SK-N-SH treated with all-trans-retinoic acid at 6 μM for 48 hours (cell line): ENCODE data around the gene SAMD4A.

Experiments
- ATAC-seq: fragments of 200-7000 bp; cut with Tn5 transposase; 3 replicates; pipeline ENCODE4 v1.9.1; 2020; ENCODE audit warnings: mild to moderate bottlenecking, moderate library complexity
- BACH2 ChIP-seq: fragments of 250-450 bp; sonication (Bioruptor Pico); IDR thresholded peaks from 2 replicates; pipeline ENCODE4 v1.9.0; 2021; ENCODE audit warnings: mild to moderate bottlenecking, borderline replicate concordance
- CSDC2 ChIP-seq: fragments of 250-450 bp; sonication (Bioruptor Pico); IDR thresholded peaks from 2 replicates; pipeline ENCODE4 v1.5.0; 2020; ENCODE audit warnings: mild to moderate bottlenecking, moderate library complexity
- ESRRG ChIP-seq: fragments of 250-450 bp; sonication (Bioruptor Pico); IDR thresholded peaks from 2 replicates; pipeline ENCODE4 v1.6.1; 2021; ENCODE audit warnings: mild to moderate bottlenecking
- GLIS3 ChIP-seq: fragments of 250-450 bp; sonication (Bioruptor Pico); IDR thresholded peaks from 2 replicates; pipeline ENCODE4 v1.5.0; 2020; ENCODE audit warnings: mild to moderate bottlenecking, moderate library complexity
- ISL1 ChIP-seq: fragments of 250-450 bp; sonication (Bioruptor Pico); IDR thresholded peaks from 2 replicates; pipeline ENCODE4 v2.1.2; 2022; ENCODE audit warnings: mild to moderate bottlenecking, moderate library complexity
- OSR1 ChIP-seq: fragments of 250-450 bp; sonication (Bioruptor Pico); IDR thresholded peaks from 2 replicates; pipeline ENCODE4 v1.8.0; 2022; ENCODE audit warnings: moderate library complexity, mild to moderate bottlenecking, inconsistent platforms
- PPARA ChIP-seq: fragments of 250-450 bp; sonication (Bioruptor Pico); IDR thresholded peaks from 2 replicates; pipeline ENCODE4 v1.5.0; 2020; ENCODE audit warnings: mild to moderate bottlenecking, borderline replicate concordance
- RARB ChIP-seq: fragments of 250-450 bp; sonication (Bioruptor Pico); IDR thresholded peaks from 2 replicates; pipeline ENCODE4 v1.8.0; 2021; ENCODE audit warnings: mild to moderate bottlenecking, moderate library complexity
- SNAI2 ChIP-seq: fragments of 250-450 bp; sonication (Bioruptor Pico); IDR thresholded peaks from 2 replicates; pipeline ENCODE4 v1.5.0; 2020; ENCODE audit warnings: mild to moderate bottlenecking, moderate library complexity
- TOX ChIP-seq: fragments of 250-450 bp; sonication (Bioruptor Pico); IDR thresholded peaks from 2 replicates; pipeline ENCODE4 v1.8.0; 2021; ENCODE audit warnings: mild to moderate bottlenecking, moderate library complexity, borderline replicate concordance
- ZC3H10 ChIP-seq: fragments of 250-450 bp; sonication (Bioruptor Pico); IDR thresholded peaks from 2 replicates; pipeline ENCODE4 v1.5.1; 2021; ENCODE audit warnings: mild to moderate bottlenecking, moderate library complexity
- ZFP30 ChIP-seq: fragments of 450-650 bp; formaldehyde crosslinking; IDR thresholded peaks from 2 replicates; pipeline ENCODE4 v1.5.0; 2022; ENCODE audit warnings: mild to moderate bottlenecking, moderate library complexity
- ZNF565 ChIP-seq: fragments of 450-650 bp; formaldehyde crosslinking; conservative IDR thresholded peaks from 2 replicates; pipeline ENCODE4 v1.5.0; 2020; ENCODE audit warnings: low read depth, mild to moderate bottlenecking, moderate library complexity
- ZNF70 ChIP-seq: fragments of 450-650 bp; formaldehyde crosslinking; IDR thresholded peaks from 2 replicates; pipeline ENCODE4 v1.5.0; 2020; ENCODE audit warnings: mild to moderate bottlenecking, moderate library complexity
- ZNF8 ChIP-seq: fragments of 450-650 bp; formaldehyde crosslinking; IDR thresholded peaks from 2 replicates; pipeline ENCODE4 v1.5.0; 2020; ENCODE audit warnings: mild to moderate bottlenecking, moderate library complexity
- TF ChIP-seq, protein P1 (sequence below): fragments of 250-450 bp; sonication (Bioruptor Pico); IDR thresholded peaks from 2 replicates; pipeline ENCODE4 v1.8.0; 2020; ENCODE audit warnings: mild to moderate bottlenecking, moderate library complexity, borderline replicate concordance
- TF ChIP-seq, protein P2 (sequence below): fragments of 250-450 bp; sonication (Bioruptor Pico); IDR thresholded peaks from 2 replicates; pipeline ENCODE4 v1.8.0; 2021; ENCODE audit warnings: low read depth, mild to moderate bottlenecking, moderate library complexity, borderline replicate concordance
- TF ChIP-seq, protein P3 (sequence below): fragments of 250-450 bp; sonication (Bioruptor Pico); IDR thresholded peaks from 2 replicates; pipeline ENCODE4 v1.5.1; 2021; ENCODE audit warnings: mild to moderate bottlenecking, moderate library complexity
- TF ChIP-seq, protein P4 (sequence below): fragments of 250-450 bp; sonication (Bioruptor Pico); IDR thresholded peaks from 2 replicates; pipeline ENCODE4 v1.5.1; 2020; ENCODE audit warnings: low read depth, mild to moderate bottlenecking, moderate library complexity
- TF ChIP-seq, protein P5 (sequence below): fragments of 250-450 bp; sonication (Bioruptor Pico); IDR thresholded peaks from 2 replicates; pipeline ENCODE4 v1.5.0; 2020; ENCODE audit warnings: mild to moderate bottlenecking, moderate library complexity

SAMD4A gene

DNA sequence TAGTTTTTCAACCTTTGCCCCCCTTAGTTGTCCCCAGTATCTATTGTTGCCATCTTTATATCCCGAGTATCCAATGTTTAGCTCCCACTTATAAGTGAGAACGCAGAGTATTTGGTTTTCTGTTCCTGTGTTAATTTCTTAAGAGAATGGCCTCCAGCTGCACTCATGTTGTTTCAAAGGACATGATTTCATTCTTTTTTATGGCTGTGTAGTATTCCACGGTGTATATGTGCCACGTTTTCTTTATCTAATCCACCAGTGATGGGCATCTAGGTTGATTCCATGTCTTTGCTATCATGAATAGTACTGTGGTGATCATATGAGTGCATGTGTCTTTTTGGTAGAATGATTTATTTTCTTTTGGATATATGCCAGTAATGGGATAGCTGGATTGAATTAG is 263.7 kb downstream of the SAMD4A start:
- ATAC-seq = no peak
- no peak for TF ChIP-seq GLIS3 (CRISPR knock-in tag)
- TF ChIP-seq, protein P1, sequence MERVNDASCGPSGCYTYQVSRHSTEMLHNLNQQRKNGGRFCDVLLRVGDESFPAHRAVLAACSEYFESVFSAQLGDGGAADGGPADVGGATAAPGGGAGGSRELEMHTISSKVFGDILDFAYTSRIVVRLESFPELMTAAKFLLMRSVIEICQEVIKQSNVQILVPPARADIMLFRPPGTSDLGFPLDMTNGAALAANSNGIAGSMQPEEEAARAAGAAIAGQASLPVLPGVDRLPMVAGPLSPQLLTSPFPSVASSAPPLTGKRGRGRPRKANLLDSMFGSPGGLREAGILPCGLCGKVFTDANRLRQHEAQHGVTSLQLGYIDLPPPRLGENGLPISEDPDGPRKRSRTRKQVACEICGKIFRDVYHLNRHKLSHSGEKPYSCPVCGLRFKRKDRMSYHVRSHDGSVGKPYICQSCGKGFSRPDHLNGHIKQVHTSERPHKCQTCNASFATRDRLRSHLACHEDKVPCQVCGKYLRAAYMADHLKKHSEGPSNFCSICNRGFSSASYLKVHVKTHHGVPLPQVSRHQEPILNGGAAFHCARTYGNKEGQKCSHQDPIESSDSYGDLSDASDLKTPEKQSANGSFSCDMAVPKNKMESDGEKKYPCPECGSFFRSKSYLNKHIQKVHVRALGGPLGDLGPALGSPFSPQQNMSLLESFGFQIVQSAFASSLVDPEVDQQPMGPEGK (CRISPR knock-in tag) = no peak
- TF ChIP-seq SNAI2 (CRISPR knock-in tag) = no peak
- no peak for TF ChIP-seq PPARA (CRISPR knock-in tag)
- no peak for TF ChIP-seq ZFP30 (CRISPR knock-in tag)
- no peak for TF ChIP-seq ESRRG (CRISPR knock-in tag)
- TF ChIP-seq, protein P2, sequence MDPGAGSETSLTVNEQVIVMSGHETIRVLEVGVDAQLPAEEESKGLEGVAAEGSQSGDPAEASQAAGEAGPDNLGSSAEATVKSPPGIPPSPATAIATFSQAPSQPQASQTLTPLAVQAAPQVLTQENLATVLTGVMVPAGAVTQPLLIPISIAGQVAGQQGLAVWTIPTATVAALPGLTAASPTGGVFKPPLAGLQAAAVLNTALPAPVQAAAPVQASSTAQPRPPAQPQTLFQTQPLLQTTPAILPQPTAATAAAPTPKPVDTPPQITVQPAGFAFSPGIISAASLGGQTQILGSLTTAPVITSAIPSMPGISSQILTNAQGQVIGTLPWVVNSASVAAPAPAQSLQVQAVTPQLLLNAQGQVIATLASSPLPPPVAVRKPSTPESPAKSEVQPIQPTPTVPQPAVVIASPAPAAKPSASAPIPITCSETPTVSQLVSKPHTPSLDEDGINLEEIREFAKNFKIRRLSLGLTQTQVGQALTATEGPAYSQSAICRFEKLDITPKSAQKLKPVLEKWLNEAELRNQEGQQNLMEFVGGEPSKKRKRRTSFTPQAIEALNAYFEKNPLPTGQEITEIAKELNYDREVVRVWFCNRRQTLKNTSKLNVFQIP (CRISPR knock-in tag) = no peak
- TF ChIP-seq, protein P3, sequence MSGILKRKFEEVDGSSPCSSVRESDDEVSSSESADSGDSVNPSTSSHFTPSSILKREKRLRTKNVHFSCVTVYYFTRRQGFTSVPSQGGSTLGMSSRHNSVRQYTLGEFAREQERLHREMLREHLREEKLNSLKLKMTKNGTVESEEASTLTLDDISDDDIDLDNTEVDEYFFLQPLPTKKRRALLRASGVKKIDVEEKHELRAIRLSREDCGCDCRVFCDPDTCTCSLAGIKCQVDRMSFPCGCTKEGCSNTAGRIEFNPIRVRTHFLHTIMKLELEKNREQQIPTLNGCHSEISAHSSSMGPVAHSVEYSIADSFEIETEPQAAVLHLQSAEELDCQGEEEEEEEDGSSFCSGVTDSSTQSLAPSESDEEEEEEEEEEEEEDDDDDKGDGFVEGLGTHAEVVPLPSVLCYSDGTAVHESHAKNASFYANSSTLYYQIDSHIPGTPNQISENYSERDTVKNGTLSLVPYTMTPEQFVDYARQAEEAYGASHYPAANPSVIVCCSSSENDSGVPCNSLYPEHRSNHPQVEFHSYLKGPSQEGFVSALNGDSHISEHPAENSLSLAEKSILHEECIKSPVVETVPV (CRISPR knock-in tag) = no peak
- no peak for TF ChIP-seq ZNF8 (CRISPR knock-in tag)
- no peak for TF ChIP-seq ZC3H10 (CRISPR knock-in tag)
- TF ChIP-seq ISL1 (CRISPR knock-in tag) = no peak
- TF ChIP-seq RARB (CRISPR knock-in tag) = no peak
- no peak for TF ChIP-seq ZNF565
- TF ChIP-seq BACH2 (CRISPR knock-in tag) = no peak
- TF ChIP-seq TOX (CRISPR knock-in tag) = no peak
- TF ChIP-seq CSDC2 = no peak

DNA sequence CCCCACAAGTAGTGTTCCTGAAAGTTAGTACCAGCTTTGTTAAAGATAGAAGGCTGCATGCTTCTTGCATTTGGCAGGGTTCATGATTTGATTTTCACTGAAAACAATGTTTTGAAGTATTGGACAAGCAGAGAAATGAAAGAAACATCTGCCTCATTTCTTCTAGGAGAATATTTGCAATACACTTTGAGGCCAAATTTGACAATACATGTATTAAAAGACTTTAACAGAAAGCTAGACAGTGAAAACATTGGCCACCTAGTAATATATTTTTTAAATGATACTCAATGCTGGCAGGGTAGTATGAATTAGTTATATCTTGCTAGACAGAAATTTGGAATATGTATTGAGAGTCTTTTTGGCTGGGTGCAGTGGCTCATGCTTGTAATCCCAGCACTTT is 267.2 kb downstream of the SAMD4A start:
- no peak for ATAC-seq
- TF ChIP-seq, protein P4, sequence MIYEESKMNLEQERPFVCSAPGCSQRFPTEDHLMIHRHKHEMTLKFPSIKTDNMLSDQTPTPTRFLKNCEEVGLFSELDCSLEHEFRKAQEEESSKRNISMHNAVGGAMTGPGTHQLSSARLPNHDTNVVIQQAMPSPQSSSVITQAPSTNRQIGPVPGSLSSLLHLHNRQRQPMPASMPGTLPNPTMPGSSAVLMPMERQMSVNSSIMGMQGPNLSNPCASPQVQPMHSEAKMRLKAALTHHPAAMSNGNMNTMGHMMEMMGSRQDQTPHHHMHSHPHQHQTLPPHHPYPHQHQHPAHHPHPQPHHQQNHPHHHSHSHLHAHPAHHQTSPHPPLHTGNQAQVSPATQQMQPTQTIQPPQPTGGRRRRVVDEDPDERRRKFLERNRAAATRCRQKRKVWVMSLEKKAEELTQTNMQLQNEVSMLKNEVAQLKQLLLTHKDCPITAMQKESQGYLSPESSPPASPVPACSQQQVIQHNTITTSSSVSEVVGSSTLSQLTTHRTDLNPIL (CRISPR knock-in tag) = no peak
- TF ChIP-seq, protein P1 (CRISPR knock-in tag) = no peak
- TF ChIP-seq ZNF8 (CRISPR knock-in tag) (no peak), BACH2 (CRISPR knock-in tag) (no peak), ZFP30 (CRISPR knock-in tag) (no peak), RARB (CRISPR knock-in tag) (no peak), ZNF70 (CRISPR knock-in tag) (no peak), CSDC2 (no peak), OSR1 (CRISPR knock-in tag) (no peak), PPARA (CRISPR knock-in tag) (no peak), ISL1 (CRISPR knock-in tag) (no peak), ESRRG (CRISPR knock-in tag) (no peak), TOX (CRISPR knock-in tag) (no peak), GLIS3 (CRISPR knock-in tag) (no peak), ZNF565 (no peak)
- TF ChIP-seq, protein P5, sequence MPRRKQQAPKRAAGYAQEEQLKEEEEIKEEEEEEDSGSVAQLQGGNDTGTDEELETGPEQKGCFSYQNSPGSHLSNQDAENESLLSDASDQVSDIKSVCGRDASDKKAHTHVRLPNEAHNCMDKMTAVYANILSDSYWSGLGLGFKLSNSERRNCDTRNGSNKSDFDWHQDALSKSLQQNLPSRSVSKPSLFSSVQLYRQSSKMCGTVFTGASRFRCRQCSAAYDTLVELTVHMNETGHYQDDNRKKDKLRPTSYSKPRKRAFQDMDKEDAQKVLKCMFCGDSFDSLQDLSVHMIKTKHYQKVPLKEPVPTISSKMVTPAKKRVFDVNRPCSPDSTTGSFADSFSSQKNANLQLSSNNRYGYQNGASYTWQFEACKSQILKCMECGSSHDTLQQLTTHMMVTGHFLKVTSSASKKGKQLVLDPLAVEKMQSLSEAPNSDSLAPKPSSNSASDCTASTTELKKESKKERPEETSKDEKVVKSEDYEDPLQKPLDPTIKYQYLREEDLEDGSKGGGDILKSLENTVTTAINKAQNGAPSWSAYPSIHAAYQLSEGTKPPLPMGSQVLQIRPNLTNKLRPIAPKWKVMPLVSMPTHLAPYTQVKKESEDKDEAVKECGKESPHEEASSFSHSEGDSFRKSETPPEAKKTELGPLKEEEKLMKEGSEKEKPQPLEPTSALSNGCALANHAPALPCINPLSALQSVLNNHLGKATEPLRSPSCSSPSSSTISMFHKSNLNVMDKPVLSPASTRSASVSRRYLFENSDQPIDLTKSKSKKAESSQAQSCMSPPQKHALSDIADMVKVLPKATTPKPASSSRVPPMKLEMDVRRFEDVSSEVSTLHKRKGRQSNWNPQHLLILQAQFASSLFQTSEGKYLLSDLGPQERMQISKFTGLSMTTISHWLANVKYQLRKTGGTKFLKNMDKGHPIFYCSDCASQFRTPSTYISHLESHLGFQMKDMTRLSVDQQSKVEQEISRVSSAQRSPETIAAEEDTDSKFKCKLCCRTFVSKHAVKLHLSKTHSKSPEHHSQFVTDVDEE = no peak
- TF ChIP-seq, protein P3 (CRISPR knock-in tag) = no peak
- TF ChIP-seq, protein P2 (CRISPR knock-in tag) = no peak
- TF ChIP-seq, all 23 proteins: peak for 0
